ENCODE results near the gene JPH2.

GRCh38 chr20:44071526-44072111, 115.4 kb downstream of the JPH2 start:
- TF ChIP-seq, protein P1, sequence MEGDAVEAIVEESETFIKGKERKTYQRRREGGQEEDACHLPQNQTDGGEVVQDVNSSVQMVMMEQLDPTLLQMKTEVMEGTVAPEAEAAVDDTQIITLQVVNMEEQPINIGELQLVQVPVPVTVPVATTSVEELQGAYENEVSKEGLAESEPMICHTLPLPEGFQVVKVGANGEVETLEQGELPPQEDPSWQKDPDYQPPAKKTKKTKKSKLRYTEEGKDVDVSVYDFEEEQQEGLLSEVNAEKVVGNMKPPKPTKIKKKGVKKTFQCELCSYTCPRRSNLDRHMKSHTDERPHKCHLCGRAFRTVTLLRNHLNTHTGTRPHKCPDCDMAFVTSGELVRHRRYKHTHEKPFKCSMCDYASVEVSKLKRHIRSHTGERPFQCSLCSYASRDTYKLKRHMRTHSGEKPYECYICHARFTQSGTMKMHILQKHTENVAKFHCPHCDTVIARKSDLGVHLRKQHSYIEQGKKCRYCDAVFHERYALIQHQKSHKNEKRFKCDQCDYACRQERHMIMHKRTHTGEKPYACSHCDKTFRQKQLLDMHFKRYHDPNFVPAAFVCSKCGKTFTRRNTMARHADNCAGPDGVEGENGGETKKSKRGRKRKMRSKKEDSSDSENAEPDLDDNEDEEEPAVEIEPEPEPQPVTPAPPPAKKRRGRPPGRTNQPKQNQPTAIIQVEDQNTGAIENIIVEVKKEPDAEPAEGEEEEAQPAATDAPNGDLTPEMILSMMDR (IDR thresholded peaks at IDR 0.05) = no peak
- no peak for TF ChIP-seq EP300 (IDR thresholded peaks at IDR 0.05)
